ENCODE measurements around the gene TCEAL3. TPM values are rescaled to one million over a fixed set of nuclear protein-coding genes. Genes with fewer than 3 reads are reported as not detected.

Gene TCEAL3
- total RNA-seq (2011; cell fraction: chromatin; rRNA removed; ENCODE audit: low replicate concordance), result not detected in 2 replicates
- total RNA-seq (2011; cell fraction: nucleolus; rRNA removed), result not detected in 2 replicates
- not detected in 2 replicates for total RNA-seq (2011; cell fraction: nucleoplasm; rRNA removed)
- total RNA-seq (2014; rRNA removed) (not detected in 2 replicates), total RNA-seq (2014; rRNA removed; fragmentation: Illumina TruSeq; extraction: Trizol) (not detected in 2 replicates), total RNA-seq (2015; rRNA removed; fragmentation: Illumina TruSeq; extraction: Trizol) (not detected in 2 replicates), total RNA-seq (2021) (not detected in 2 replicates), polyA plus RNA-seq (2011; rRNA removed) (not detected in 2 replicates), polyA plus RNA-seq (2014; fragmentation: Illumina TruSeq; extraction: Trizol) (not detected in 2 replicates), polyA plus RNA-seq (2014; fragmentation: Nextera tagmentation; extraction: Ambion mirVana) (not detected), polyA plus RNA-seq (2014; rRNA removed) (not detected in 2 replicates), polyA minus RNA-seq (2011; rRNA and poly(A)+ RNA removed) (not detected in 2 replicates), Bru-seq, nascent RNA (percentile 17 among the genes with signal in this experiment), BruChase-seq, experiment 1, labeled RNA remaining after a 2-hour chase (percentile 29 among the genes with signal in this experiment), BruChase-seq, experiment 2, labeled RNA remaining after a 6-hour chase (percentile 27 among the genes with signal in this experiment)
- not detected in 2 replicates for polyA plus RNA-seq (2011; cell fraction: cytosol; rRNA removed)
- polyA plus RNA-seq (2011; cell fraction: nucleus; rRNA removed), result not detected in 2 replicates
- not detected in 2 replicates for polyA plus RNA-seq (2012)
- polyA minus RNA-seq (2011; cell fraction: cytosol; rRNA and poly(A)+ RNA removed), result not detected in 2 replicates
- polyA minus RNA-seq (2011; cell fraction: nucleus; rRNA and poly(A)+ RNA removed), result not detected in 2 replicates
- long read RNA-seq, experiment 1, result 0 reads
- long read RNA-seq, experiment 2, result 0 reads
- long read RNA-seq, experiment 3, result 0 reads

- Histone ChIP-seq H3K27ac (ENCODE audit: extremely low read depth, low read depth, low read length) (no peak within 1 kb of the TSS), H3K9me1 (ENCODE audit: control insufficient read depth, insufficient read depth, low read length) (no peaks in the 10 kb centered on the region), H3K4me1 (replicated peaks in 1 of 2; ENCODE audit: control insufficient read depth in 2 of 2, insufficient read depth in 2 of 2, low read length in 2 of 2) (no peaks in the 10 kb centered on the region), H2AFZ (ENCODE audit: low read depth, low read length) (no peak within 1 kb of the TSS), H3K36me3 (ENCODE audit: control insufficient read depth, insufficient read depth, low read length) (no peaks in the 10 kb centered on the region), H3K9ac (ENCODE audit: insufficient read depth in 1 of 2, low read depth in 2 of 2, low read length in 2 of 2) (no peak within 1 kb of the TSS), H3K4me3 (no peak within 1 kb of the TSS), H3K79me2 (ENCODE audit: control insufficient read depth, insufficient read depth, low read length) (no peaks in the 10 kb centered on the region), H3K9me3 (replicated peaks; ENCODE audit: control insufficient read depth, insufficient read depth, low read depth, low read length) (no peaks in the 10 kb centered on the region), H3K4me2 (ENCODE audit: insufficient read depth, low read length) (no peak within 1 kb of the TSS), H3K27me3 (ENCODE audit: control insufficient read depth in 2 of 2, insufficient read depth in 2 of 2, low read length in 2 of 2) (peaks cover 0 to 5% of the 10 kb centered on the region in 2 experiments; a peak in 2 of 5 replicates), H4K20me1 (replicated peaks; ENCODE audit: control insufficient read depth, insufficient read depth, low read length) (no peaks in the 10 kb centered on the region; the same call in 1 of the 2 replicates)
- ATAC-seq (no peak), FAIRE-seq (no peak), DNase-seq (ENCODE audit: extremely low read depth in 1 of 4, low spot score in 3 of 4) (no peak)
- 45% methylated on average over 14 of the region's 59 CpGs for WGBS (ENCODE audit: insufficient coverage, low coverage, missing lambda C conversion rate)
- no TSS peak for BruUV-seq (replicated peaks)
- in situ Hi-C loops (cut with MboI) (no loop called here), intact Hi-C loops (cut with micrococcal nuclease) (no loop called here)
- CTCF ChIA-PET (ENCODE audit: low intra/inter-chr PET ratio), result no interaction called here
- POLR2A ChIA-PET, result no interaction called here
- TF ChIP-seq KLF13 (tag; IDR thresholded peaks at IDR 0.05; ENCODE audit: borderline replicate concordance, low read depth) (no peak), CTCF (IDR thresholded peaks at IDR 0.05 in 2 of 3, conservative IDR thresholded peaks at IDR 0.05 in 1 of 3; ENCODE audit: insufficient read depth in 2 of 3, low read depth in 1 of 3, low read length in 3 of 3) (no peak), ZNF778 (CRISPR knock-in tag; IDR thresholded peaks at IDR 0.05) (no peak), KDM1A (IDR thresholded peaks at IDR 0.05) (no peak), TCF7L2 (IDR thresholded peaks at IDR 0.05; ENCODE audit: low read depth, low read length) (no peak), TCF15 (CRISPR knock-in tag; IDR thresholded peaks at IDR 0.05) (no peak), ZKSCAN8 (CRISPR knock-in tag; IDR thresholded peaks at IDR 0.05) (no peak), HNRNPH1 (optimal IDR thresholded peaks at IDR 0.05; ENCODE audit: low read depth, low read length) (no peak), ZBTB5 (IDR thresholded peaks at IDR 0.05) (no peak), POLR2H (tag; IDR thresholded peaks at IDR 0.05; ENCODE audit: low read depth) (no peak), ZNF197 (CRISPR knock-in tag; IDR thresholded peaks at IDR 0.05; ENCODE audit: low read depth) (no peak)
Measured at GRCh38 chrX:103607364-103608305, at the start of gene TCEAL3. Gene TCEAL3 (plus strand): TSS chrX:103607963. CDS start chrX:103609065, 1,102 bp downstream.
